ENCODE data around the gene OR2D3.
"Not testable (repeated sequence)": the region's sequence is repeated elsewhere in the genome, so short reads cannot be mapped to it uniquely, and the experiment has no call there.

Gene OR2D3

DNA sequence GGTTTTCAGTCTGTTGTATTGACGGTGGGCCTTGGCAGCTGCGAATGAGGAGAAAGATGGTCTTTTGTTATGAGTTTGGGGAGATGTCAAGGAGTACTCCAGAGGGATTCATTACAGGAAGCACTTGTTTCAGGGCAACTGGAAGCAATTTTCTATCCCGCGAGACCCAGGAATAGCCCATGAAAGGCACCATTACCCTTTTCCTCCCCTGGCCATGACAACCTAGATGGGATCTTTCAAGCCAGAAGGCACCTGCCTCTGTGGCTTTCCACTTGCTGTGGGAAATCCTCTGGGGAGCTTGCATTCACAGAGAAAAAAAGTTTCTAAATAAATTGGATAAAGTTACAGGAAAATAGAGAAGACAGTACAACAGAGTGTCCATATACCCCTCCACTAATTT is 8.1 kb downstream of the OR2D3 start:
- no peak for DNase-seq

DNA sequence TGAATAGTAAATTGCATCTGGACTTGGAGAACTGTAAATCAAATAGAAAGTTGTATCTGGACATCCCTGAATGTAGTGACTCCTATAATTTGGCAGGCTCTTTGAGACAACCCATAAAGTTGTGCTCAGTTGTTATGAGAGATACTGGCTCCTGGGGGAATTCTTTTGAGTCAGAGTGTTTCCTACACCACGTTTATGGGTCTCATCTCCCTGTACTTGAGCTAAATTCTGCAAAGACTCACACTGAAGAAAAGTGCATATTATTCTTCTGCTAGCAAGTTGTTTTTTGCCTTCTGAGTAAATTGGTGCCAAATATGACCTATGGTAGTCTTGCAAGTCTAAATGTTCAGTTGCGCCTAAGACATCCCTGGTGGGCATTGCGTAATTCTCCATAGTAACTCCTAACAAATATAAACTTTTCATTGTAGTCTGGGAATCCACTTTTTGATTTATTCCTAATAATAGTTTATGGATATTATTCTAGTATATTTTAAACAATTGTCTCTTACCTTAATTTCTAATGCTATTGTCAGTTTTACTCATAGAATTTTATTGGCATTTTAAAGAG is 10.4 kb downstream of the OR2D3 start:
- DNase-seq: no peak

DNA sequence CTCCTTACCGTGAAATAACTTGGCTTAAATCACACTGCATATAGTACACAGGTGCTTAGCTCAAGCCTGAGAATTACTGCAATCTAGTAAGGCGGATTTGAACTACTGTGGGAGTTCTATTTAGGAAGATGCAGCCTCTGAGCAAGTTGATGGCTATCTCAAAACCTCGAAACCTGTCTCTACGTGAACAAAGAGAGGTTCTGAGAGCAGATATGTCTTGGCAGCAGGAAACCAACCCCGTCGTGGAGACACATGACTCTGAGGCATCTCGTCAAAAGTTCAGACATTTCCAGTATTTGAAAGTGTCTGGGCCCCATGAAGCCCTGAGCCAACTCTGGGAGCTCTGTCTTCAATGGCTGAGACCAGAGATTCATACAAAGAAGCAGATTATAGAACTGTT is 11.3 kb downstream of the OR2D3 start:
- DNase-seq: no peak

DNA sequence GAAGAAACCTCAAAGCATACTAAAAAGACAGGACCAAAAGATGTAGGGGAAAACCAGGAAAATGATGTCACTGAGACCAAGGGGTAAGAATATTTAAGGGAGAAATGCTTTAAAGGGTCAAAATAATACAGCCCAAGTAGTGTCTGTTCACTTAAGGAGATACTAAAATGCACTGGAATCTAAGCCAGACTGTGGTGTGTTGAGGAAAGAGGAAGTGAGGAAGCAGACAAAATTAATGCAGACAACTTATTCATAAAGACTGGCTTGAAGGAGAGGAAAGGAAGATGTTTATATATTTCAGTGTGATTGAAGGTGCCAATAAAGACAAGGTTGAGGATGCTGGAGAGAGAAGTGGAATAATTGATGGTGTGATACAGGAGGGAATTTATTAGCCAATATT is 21.2 kb downstream of the OR2D3 start:
- DNase-seq: no peak

DNA sequence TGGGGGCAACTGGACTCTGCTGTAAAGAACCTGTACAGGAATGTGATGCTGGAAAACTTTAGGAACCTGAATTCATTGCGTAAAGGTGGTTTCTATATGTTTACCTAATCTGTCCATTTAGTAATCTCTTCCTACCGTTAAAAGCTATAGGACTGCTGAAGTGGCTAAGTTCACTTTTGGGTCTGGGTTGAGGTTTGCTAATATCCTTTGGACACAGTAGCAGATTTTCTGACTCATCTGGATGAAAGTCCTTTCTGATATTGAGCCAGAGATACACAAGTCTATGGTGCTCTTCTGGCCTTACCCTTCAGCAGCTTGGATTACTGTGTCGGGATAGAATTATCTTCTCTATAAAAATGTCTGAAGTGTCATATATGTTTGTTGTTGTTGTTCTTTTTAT is 22.3 kb downstream of the OR2D3 start:
- no peak for DNase-seq

DNA sequence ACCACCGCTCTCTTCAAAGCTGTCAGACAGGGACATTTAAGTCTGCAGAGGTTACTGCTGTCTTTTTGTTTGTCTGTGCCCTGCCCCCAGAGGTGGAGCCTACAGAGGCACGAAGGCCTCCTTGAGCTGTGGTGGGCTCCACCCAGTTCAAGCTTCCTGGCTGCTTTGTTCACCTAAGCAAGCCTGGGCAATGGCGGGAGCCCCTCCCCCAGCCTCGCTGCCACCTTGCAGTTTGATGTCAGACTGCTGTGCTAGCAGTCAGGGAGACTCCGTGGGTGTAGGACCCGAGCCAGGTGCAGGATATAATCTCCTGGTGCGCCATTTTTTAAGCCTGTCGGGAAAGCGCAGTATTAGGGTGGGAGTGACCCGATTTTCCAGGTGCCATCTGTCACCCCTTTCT is 33.4 kb downstream of the OR2D3 start:
- DNase-seq: not testable (repeated sequence)

DNA sequence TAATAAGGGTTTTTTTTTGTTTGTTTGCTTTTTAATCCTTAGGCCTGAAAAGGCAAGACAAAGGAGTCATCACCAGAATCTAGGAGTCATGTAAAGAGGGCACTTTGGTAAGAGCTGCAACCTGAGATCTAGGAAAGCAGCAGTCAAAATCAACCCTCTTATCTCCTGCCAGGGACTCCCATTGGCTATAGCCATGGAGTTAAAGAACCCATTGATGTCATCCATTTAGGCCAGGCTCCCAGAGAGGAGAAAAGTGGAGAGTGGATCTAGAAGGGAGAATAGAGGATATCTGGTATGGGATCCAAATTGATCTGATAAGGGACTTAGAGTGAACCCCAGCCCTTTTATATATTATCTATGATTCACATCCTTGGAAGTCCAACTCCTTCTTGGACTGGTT is 41.3 kb downstream of the OR2D3 start:
- DNase-seq: no peak

DNA sequence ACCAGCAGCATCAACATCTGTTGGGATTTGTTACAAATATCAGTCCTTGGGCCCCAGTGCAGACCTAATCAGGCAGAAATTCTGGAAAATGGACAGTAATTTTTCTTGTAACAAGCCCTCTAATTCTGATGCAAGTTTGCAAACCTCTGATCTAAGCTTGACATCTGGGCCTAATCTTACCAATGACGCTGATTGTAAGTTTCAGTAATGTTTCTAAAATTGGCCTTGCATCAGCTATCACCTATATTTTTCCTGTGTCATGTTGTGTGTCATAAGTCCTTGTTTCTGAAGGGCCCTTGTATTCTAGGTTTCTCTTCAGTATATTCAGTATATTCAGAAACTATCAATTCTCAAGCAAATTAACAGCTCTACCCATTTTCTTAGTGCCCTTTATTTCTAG is 41.9 kb downstream of the OR2D3 start:
- no peak for DNase-seq

DNA sequence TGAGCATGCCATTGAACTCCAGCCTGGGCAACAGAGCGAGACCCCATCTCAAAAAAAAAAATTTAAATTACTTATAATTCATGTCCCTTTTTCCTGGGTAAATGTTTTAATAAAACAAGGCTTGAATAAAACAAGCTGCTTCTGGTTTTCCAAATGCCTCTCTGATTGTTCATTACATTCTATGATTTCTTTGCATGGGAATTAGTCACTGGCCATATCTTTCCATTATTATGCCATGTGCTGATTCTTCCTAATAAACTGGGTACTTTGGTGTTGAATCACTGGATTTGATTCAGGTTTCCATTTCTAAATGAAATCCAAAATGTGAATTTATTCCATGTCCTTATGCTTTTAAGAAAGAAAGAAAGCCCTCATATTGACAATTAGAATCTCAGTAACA is 48.0 kb downstream of the OR2D3 start:
- DNase-seq: no peak

DNA sequence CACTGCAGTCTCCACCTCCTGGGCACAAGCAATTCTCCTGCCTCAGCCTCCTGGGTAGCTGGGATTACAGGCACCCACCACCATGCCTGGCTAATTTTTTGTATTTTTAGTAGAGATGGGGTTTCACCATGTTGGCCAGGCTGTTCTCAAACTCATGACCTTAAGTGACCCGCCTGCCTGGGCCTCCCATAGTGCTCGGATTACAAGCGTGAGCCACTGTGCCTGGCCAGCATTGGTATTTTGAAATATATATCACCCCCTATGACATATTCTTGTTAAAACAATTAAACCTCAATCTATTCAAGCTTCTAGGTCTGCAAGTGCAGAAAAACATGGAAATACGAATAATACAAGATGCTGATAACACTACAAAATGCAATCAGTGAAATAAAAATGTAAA is 49.1 kb downstream of the OR2D3 start:
- not testable (repeated sequence) for DNase-seq

Measured in NCI-H1436 (cell line).